Loucy (cell line): ENCODE results near the gene XPO5.

Experiments used
- CTCF ChIP-seq: fragments of 200-600 bp; sonication (generic); conservative IDR thresholded peaks from 2 replicates; pipeline ENCODE4 v1.5.1; 2014; ENCODE audit warnings: mild to moderate bottlenecking, antibody characterized with exemption, low read length
- EZH2phosphoT487 ChIP-seq: fragments of 200-600 bp; IDR thresholded peaks from 2 replicates; pipeline ENCODE4 v1.6.1; 2018; ENCODE audit warnings: antibody characterized with exemption, mild to moderate bottlenecking, moderate library complexity, borderline replicate concordance

GRCh38 chr6:43505718-43506117 is 70.1 kb downstream of the XPO5 start:
- TF ChIP-seq CTCF = no peak
- TF ChIP-seq EZH2phosphoT487 = no peak
